DND-41 (cell line): Measurements from ENCODE around the gene CDS2.

Source experiments
- CTCF ChIP-seq: IDR thresholded peaks from 2 replicates; pipeline ENCODE4 v1.5.1; 2012; ENCODE audit warnings: borderline replicate concordance, low read length, moderate library complexity, mild to moderate bottlenecking; ENCODE audit not compliant: poor library complexity, severe bottlenecking; ENCODE audit errors: extremely low read depth
- EZH2 ChIP-seq: IDR thresholded peaks from 3 replicates; pipeline ENCODE4 v1.6.1; 2012; ENCODE audit warnings: borderline replicate concordance, low read depth, mild to moderate bottlenecking, moderate library complexity, low read length, inconsistent platforms; ENCODE audit not compliant: severe bottlenecking

GRCh38 chr20:5212907-5213487 lies 86.2 kb downstream of the CDS2 start:
- no peak for TF ChIP-seq CTCF
- no peak for TF ChIP-seq EZH2
